GM12891 (cell line): ENCODE measurements around the gene ITGB3BP.

ENCODE experiments used
- DNase-seq: peaks from one replicate; pipeline ENCODE4 v3.0.0; 2011; ENCODE audit warnings: low spot score; ENCODE audit not compliant: insufficient read length
- FAIRE-seq: peaks from 2 replicates; lab custom pipeline; 2011; peaks lifted over from hg19 to GRCh38; lab: Jason Lieb, UNC
- PAX5 ChIP-seq: IDR thresholded peaks from 2 replicates; pipeline ENCODE4 v1.6.1; 2011; ENCODE audit warnings: low read length, moderate library complexity, mild to moderate bottlenecking; ENCODE audit not compliant: insufficient read depth, severe bottlenecking
- POLR2A ChIP-seq: IDR thresholded peaks from 2 replicates; pipeline ENCODE4 v1.6.1; 2011; ENCODE audit warnings: low read depth, low read length, control low read depth
- POLR2AphosphoS5 ChIP-seq: IDR thresholded peaks from 2 replicates; pipeline ENCODE4 v1.6.1; 2011; ENCODE audit warnings: low read depth, low read length, control low read depth
- POU2F2 ChIP-seq: IDR thresholded peaks from 2 replicates; pipeline ENCODE4 v1.6.1; 2011; ENCODE audit warnings: low read depth, mild to moderate bottlenecking, control low read depth, low read length, moderate library complexity
- SPI1 ChIP-seq: IDR thresholded peaks from 2 replicates; pipeline ENCODE4 v1.6.1; 2011; ENCODE audit warnings: low read depth, low read length, control low read depth
- TAF1 ChIP-seq: IDR thresholded peaks from 2 replicates; pipeline ENCODE4 v1.6.1; 2011; ENCODE audit warnings: low read depth, low read length, control low read depth

ITGB3BP gene

DNA sequence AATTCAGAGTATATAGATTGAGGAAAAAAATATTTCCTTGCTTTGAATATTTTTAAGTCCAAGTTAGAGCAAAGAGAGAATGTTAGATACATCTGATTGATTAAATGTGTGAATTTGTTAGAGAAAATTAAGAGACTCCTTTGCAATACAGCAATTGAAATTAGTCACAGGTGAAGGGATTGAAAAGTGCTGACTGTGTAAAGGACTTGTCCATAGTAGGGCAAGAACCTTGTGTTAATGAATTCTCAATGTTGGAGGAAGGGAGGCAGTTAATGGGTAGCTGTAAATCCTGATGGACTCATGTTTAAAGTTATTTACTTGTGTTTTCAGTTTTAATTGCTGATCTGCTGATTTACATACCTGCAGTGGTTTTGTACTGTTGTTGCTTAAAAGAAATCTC, 117.0 kb downstream of the ITGB3BP start:
- FAIRE-seq = no peak
- DNase-seq = no peak
- no peak for TF ChIP-seq TAF1
- no peak for TF ChIP-seq POLR2AphosphoS5
- TF ChIP-seq POLR2A = no peak
- no peak for TF ChIP-seq SPI1
- no peak for TF ChIP-seq PAX5
- no peak for TF ChIP-seq POU2F2

DNA sequence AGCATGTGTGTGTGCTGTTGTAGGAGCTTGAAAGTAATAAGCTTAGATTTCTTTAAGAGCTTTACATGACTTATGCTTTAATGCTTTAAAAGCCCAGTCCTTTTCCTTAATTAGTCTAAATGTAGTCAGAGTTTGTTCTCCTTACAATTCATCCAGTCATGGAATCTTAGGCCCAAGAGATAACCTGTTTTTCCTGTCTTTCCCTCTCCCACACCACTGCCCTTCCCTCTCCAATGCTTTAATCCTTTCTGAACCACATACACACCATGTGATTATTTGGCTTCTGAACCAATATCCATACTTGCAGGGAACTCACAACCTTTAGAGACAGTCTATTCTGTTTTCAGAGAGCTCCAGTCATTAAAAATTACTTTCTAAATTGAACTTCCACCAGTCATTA, 118.0 kb downstream of the ITGB3BP start:
- DNase-seq = no peak
- no peak for TF ChIP-seq TAF1
- no peak for TF ChIP-seq POLR2AphosphoS5
- no peak for TF ChIP-seq POU2F2
- no peak for TF ChIP-seq POLR2A
- no peak for TF ChIP-seq PAX5
- TF ChIP-seq SPI1 = no peak
- FAIRE-seq = no peak

DNA sequence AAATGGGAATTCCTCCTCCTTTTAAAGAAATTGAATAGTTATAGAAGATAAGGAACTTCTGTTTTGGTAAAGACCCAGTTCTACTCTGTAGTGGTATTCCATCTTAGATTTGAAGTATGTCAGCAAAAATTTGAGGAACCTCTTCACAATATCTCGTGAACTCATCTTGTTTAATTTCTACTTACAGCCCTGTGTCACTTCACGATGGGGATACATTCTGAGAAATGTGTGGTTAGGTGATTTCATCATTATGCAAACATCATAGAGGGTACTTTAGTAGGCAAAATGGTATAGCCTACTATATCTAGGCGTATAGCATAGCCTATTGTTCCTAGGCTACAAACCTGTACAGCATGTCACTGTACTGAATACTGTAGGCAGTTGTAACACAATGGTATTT, 119.6 kb downstream of the ITGB3BP start:
- TF ChIP-seq POLR2A = no peak
- TF ChIP-seq SPI1 = no peak
- TF ChIP-seq TAF1 = no peak
- TF ChIP-seq PAX5 = no peak
- no peak for TF ChIP-seq POLR2AphosphoS5
- TF ChIP-seq POU2F2 = no peak
- FAIRE-seq (no peak), DNase-seq (no peak)

DNA sequence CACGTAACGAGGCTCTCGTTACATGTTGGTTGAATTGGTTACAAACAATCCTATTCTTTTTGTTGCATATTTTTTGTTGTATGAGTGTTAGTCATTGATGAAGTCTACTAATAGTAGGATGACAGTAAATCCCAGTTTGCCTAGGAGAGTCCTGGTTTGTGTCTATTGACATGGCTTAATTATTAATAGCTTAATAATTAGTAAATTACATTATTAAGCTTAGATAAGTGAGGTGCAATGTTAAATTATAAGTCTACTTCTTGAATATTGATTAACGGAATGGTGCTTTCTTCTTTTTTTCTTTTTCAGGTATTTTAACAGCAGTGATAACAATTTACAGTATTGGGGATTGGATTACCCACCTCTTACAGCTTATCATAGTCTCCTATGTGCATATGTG, 121.1 kb downstream of the ITGB3BP start:
- no peak for DNase-seq
- no peak for FAIRE-seq
- TF ChIP-seq SPI1 = no peak
- TF ChIP-seq POU2F2 = no peak
